ENCODE data around the gene SLC5A4. TPM values are rescaled to one million over a fixed set of nuclear protein-coding genes. Genes with fewer than 3 reads are reported as not detected.
"Not testable (repeated sequence)": the region's sequence is repeated elsewhere in the genome, so short reads cannot be mapped to it uniquely, and the experiment has no call there.

Gene SLC5A4
- total RNA-seq, 1 experiment from 2014 or later = 0.04 TPM

DNA sequence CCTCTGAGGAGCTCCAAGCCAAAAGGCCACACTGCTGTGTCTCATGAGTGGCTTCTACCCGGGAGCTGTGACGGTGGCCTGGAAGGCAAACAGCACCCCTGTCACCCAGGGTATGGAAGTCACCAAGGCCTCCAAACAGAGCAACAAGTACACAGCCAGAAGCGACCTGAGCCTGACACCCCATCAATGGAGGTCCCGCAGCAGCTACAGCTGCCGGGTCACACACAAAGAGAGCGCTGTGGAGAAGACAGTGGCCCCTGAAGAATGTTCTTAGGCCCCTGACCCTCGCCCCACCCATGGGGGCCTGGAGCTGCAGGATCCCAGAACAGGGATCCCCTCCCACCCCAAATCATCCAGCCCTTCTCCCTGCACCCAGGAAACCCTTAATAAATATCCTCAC lies 55.2 kb downstream of the SLC5A4 start:
- no peak for DNase-seq (ENCODE audit: low spot score)

DNA sequence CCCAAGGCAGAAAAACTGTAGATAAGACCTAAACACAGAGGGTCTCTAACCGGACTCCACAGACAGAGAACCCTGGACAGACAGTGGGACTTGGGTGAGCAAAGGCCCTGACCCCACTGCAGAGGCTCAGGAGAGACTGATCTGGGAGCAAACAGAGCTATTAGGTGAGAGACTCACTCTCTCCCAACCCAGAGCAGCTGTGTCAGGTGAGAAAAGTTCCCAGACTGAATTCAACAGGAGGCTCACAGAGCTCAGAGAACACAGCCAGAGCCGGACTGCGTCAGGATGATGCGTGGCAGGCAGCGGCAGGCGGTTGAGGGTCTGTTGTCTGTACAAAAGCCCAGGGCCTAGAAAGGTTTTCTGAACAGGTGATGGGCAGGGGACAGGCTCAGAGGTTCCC lies 55.8 kb downstream of the SLC5A4 start:
- no peak for DNase-seq (ENCODE audit: low spot score)

DNA sequence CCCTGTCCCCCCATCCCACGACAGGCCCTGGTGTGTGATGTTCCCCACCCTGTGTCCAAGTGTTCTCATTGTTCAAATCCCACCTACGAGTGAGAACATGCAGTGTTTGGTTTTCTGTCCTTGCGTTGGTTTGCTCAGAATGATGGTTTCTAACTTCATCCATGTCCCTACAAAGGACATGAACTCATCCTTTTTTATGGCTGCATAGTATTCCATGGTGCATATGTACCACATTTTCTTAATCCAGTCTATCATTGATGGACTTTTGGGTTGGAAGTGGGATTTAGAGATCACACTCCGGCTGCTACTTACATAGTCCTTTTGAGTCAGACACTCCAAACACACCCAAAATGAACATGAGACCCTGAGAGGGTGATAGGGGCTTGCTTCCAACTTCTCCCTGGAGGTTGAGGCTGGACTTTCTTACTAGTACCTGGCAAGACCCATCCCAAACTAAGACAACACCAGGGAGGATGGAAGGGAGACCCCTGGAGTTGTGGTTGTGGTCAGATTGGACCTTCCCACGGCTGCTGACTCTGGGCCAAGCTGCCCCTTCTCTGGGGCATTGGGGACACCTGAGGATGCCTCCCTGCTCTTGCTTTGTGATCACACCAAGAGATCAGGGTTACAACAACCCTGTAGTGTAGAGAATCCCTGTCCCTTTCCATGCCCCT lies 57.5 kb downstream of the SLC5A4 start:
- not testable (repeated sequence) for DNase-seq (ENCODE audit: low spot score)

DNA sequence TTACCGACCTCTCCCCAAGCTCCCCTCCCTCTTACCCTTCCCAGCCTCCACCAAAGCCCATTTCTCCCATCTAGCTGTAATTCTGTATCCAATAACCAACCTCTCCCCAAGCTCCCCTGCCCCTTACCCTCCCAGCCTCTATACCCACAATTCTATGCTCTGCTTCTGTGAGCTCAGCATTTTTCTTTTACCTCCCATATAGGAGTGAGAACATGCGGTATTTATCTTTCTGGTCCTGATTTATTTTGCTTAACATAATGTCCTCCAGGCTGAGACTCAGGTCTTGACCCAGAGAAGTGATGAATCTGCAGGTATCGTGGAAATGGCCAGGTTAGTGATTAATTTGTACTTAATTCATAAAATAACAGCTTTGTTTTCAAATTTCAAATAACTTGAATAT lies 59.2 kb downstream of the SLC5A4 start:
- DNase-seq (ENCODE audit: low spot score) = not testable (repeated sequence)

DNA sequence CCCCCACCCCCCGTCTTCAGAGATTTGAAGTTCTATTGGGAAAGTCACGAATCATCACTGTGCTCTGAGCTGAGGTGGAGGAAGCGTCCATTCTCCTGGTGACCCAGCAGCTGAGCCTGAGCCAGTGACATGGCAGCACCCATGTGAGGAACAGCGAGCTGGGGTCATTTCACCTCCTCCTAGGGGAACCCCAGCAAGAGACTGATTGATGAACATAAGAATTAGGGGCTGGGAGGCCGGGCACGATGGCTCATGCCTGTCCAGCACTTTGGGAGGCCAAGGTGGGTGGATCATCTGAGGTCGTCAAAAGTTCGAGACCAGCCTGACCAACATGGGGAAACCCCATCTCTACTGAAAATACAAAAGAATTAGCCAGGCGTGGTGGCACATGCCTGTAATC lies 61.8 kb downstream of the SLC5A4 start:
- DNase-seq (ENCODE audit: low spot score) = not testable (repeated sequence)

DNA sequence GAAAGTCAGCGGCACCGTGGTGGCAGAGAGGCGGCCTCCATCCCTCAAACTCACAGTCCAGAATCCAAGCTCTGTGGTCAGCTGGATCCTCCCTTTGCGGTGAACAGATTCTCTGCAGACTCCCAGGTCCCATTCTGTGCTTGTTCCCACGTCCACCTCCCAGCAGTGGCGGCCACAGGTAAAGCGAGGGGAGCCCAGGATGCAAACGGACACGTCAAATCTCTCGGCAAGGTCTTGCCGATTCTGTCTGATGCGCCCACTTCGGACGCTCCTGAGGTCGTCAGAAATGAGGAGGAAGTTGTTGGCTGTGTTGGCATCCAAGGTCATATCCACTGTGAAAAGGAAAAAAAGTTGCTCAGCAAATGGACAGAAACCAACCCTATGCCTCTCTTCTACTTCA lies 64.1 kb downstream of the SLC5A4 start:
- DNase-seq (ENCODE audit: low spot score) = not testable (repeated sequence)

DNA sequence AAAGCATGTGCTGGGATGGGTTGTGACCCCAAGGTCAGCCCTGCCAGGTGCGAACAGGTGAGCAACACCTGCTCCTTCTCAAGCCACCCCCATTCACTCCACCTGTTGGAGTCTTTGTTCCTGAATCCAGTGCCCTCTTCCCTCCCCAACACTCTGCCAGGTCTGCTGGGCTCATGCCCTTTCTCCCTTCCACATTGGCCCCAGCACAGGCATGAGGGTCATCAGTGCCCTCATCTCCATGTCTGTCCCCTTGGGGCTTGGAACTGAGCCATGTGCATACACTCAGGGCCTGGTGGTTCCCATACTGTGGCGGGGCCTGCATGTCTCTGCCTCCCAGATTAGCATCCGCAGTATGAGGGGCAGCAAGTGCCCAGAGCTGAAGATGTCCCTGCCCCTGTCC lies 69.3 kb downstream of the SLC5A4 start:
- no peak for DNase-seq (ENCODE audit: low spot score)

DNA sequence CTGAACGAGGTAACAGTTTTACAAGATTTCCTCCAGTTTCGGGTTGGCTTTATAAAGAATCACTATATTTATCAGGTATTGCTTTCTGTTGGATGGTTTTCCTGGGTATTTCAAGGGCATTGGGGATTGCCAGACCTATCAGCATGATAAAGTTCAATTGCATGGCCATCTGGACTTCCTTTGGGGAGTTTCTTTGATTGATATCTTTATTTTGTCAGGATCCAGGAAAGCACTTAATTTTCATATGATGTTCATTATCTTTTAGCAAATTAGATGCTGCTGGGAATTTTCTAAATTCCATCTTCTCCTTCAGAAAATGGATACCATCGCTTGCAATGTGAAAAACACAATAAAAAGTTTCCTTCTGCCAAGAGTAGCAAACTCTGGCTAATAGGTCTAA lies 71.5 kb downstream of the SLC5A4 start:
- DNase-seq (ENCODE audit: low spot score) = no peak

DNA sequence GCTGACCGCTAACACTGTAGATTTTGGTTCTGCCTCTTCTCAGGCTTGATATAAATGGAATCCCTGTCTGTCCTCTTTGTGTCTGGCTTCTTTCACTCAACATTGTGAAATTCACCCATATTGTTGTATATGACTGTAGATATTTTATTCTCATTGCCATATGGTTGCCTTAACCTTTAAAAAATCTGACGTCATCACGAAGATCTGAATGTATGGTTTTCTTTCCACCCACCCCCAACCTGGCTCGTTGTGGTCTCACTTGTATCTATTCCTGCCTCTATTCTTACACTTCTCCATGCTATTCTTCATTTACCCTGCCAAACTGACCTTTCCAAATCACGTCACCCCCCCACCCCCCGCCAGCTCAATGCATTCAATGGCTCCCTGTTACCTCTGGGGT lies 74.1 kb downstream of the SLC5A4 start:
- DNase-seq (ENCODE audit: low spot score) = no peak

DNA sequence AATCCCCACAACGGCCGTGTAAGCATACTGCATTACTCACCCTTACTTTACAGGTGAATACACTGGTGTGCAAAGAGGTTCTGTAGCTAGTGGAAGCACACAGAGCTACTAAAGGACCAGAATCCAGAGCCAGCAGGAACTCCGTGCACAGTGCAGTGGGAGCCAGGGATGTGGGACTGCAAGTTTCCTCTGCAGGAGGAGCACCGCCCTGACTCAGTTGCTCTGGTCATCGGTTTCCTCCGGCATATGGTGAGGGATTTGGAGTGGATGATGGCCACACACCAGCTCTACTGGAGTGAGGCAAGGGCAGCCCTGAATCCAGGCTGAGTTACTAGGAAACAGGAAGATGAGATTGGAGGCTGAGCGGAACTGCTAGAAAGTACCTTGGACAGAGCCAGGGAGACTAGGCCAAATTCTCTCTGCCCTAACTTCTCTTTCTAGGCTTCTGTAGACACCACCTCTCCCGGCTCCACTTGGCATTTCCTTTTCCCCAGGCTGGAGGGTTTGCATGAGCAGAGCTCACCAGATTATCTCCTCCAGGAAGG lies 77.9 kb downstream of the SLC5A4 start:
- DNase-seq (ENCODE audit: low spot score) = no peak

DNA sequence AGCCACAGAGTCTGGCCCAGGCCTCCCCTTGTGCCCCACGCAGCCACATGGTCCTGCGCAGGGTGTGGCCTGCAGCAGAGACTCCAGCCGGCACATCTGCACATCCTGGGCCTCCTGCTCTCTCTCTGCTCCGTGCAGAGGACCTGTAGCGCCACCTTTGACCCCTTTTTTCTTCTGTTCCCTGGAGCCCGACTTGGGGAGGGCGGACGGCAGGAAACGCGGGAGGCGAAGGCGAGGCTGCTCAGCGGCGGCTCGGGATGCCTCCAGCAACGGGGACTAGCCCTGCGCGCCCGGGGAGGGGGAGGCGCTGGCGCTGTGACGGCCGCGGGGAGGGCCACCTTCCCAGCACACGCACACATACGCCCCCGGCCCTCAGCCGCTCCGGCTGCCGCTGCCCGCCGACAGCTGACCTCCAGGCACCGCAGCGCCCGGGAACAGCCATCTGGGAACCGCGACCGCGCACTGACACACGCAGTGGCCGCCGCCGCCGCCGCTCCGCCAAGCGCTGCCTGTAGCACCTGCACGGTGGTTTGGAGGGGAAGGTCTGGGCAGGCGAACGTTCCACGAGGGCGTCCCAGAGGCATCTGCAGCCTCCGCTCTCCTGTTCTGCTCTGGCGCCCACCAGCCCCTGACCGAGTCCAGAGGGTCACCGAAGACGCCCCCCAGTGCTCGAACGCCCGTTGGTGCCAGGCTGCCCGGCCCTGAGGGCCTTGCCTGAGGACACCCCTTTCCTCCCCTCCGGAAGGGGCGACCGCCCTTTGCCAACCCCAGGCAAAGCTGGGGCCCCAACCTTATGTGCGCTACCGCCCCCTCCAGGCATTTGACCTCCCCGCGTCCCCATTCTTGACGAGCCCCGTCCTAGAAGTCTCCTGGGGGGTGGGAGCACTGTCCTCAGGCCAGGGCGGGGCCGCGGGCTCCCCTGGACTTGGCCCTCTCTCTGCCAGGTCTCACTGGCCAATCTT lies 79.2 kb downstream of the SLC5A4 start:
- no peak for DNase-seq (ENCODE audit: low spot score)

DNA sequence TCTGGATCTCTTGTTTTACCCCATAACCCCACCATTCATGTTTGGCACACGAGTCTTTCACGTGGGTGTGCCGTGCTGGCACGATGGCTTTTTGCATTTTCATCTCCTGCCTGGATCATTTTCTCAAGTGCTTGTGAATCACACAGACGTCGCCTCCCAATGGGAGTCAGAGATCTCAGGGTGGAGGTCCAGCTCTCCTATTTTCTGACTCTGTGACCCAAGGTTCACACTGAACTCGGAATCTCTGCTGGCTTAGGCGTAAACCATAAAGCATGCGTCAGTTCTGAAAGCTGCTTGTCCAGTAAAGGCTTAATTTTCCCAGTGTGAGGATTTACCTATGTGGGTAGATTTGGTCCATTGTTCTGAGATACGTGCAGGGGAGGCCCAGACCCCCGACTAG lies 80.0 kb downstream of the SLC5A4 start:
- no peak for DNase-seq (ENCODE audit: low spot score)

Other genes with a start within 250 kb of the SLC5A4 start
- gene SLC5A1, start 212.1 kb downstream of the SLC5A4 start, total RNA-seq (2014; rRNA removed; shearing (Covaris generic)) = not detected in 2 replicates
- gene C22orf42, start 96.0 kb downstream of the SLC5A4 start, total RNA-seq (2014; rRNA removed; shearing (Covaris generic)) = not detected in 2 replicates
- not detected in 2 replicates for gene RFPL2, start 50.3 kb downstream of the SLC5A4 start, total RNA-seq (2014; rRNA removed; shearing (Covaris generic))
- not detected in 2 replicates for gene RFPL3, start 102.5 kb upstream of the SLC5A4 start, total RNA-seq (2014; rRNA removed; shearing (Covaris generic))
- gene RTCB, start 156.9 kb upstream of the SLC5A4 start, total RNA-seq (2014; rRNA removed; shearing (Covaris generic)) = 93.7 and 110 TPM in 2 replicates
- gene BPIFC, start 209.1 kb upstream of the SLC5A4 start, total RNA-seq (2014; rRNA removed; shearing (Covaris generic)) = not detected in 2 replicates
- gene FBXO7, start 219.5 kb upstream of the SLC5A4 start, total RNA-seq (2014; rRNA removed; shearing (Covaris generic)) = 83.2 and 106 TPM in 2 replicates